Stimulated activated CD4-positive, alpha-beta T cell treated with anti-CD3 and anti-CD28 coated beads, TNF-alpha, amount 100 ng/mL, for 1 hour (primary cell): Measurements from ENCODE around the gene CTBP2.
"Not testable (repeated sequence)": the region's sequence is repeated elsewhere in the genome, so short reads cannot be mapped to it uniquely, and the experiment has no call there.

Experiments
- DNase-seq, 3 donors: peaks; one replicate each; pipeline ENCODE4 v3.0.0-alpha.2; 2020; ENCODE audit warnings: low read depth in 3 of 3, low spot score in 1 of 3

The CTBP2 gene

GRCh38 chr10:125158601-125159485 lies 1.5 kb downstream of the CTBP2 start:
- DNase-seq = no peak

GRCh38 chr10:125158275-125158600 lies 2.1 kb downstream of the CTBP2 start:
- no peak for DNase-seq

- DNase-seq = no peak
Measured at GRCh38 chr10:125157505-125157904, 2.9 kb downstream of the CTBP2 start.

- DNase-seq = no peak
Measured at GRCh38 chr10:125156739-125157480, 3.5 kb downstream of the CTBP2 start.

GRCh38 chr10:125156196-125156595 lies 4.2 kb downstream of the CTBP2 start:
- no peak for DNase-seq

GRCh38 chr10:125155101-125155500 lies 5.3 kb downstream of the CTBP2 start:
- DNase-seq = no peak

GRCh38 chr10:125154529-125154928 lies 5.8 kb downstream of the CTBP2 start:
- no peak for DNase-seq

GRCh38 chr10:125153703-125154490 lies 6.5 kb downstream of the CTBP2 start:
- DNase-seq = no peak

- DNase-seq = no peak
Measured at GRCh38 chr10:125152450-125153368, 7.7 kb downstream of the CTBP2 start.

- DNase-seq = no peak
Measured at GRCh38 chr10:125151553-125152449, 8.6 kb downstream of the CTBP2 start.

- DNase-seq = no peak
Measured at GRCh38 chr10:125151170-125151552, 9.2 kb downstream of the CTBP2 start.

GRCh38 chr10:125150376-125151083 lies 9.8 kb downstream of the CTBP2 start:
- not testable (repeated sequence) for DNase-seq

GRCh38 chr10:125149680-125150047 lies 10.7 kb downstream of the CTBP2 start:
- DNase-seq = no peak

- no peak for DNase-seq
Measured at GRCh38 chr10:125149036-125149679, 11.2 kb downstream of the CTBP2 start.

- DNase-seq = no peak
Measured at GRCh38 chr10:125148528-125148927, 11.8 kb downstream of the CTBP2 start.

- no peak for DNase-seq
Measured at GRCh38 chr10:125147971-125148439, 12.4 kb downstream of the CTBP2 start.

- DNase-seq = no peak
Measured at GRCh38 chr10:125146791-125147579, 13.4 kb downstream of the CTBP2 start.

GRCh38 chr10:125145636-125146035 lies 14.7 kb downstream of the CTBP2 start:
- DNase-seq = no peak
